G401.6 (cell line): Measurements from ENCODE around the gene MYO1H.

Source experiments
- FAIRE-seq: peaks from 2 replicates; lab custom pipeline; 2012; peaks lifted over from hg19 to GRCh38; lab: Jason Lieb, UNC

The MYO1H gene

GRCh38 chr12:109493090-109493489 is 145.4 kb downstream of the MYO1H start:
- no peak for FAIRE-seq

DNA sequence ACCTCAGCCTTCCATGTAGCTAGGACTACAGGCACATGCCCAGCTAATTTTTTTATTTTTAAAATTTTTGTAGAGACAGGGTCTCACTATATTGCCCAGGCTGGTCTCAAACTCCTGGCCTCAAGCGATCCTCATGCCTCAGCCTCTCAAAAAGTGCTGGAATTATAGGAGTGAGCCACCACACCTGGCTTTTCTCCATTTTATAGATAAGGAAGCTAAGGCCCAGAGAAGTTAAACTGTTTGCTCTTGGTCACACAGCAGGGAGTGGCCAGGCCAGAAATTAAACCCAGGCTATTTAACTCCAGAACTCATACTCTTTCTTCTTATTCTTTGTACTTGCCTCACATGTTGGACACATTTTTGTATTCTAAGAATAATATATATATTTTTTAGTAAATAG is 146.2 kb downstream of the MYO1H start:
- FAIRE-seq: no peak

DNA sequence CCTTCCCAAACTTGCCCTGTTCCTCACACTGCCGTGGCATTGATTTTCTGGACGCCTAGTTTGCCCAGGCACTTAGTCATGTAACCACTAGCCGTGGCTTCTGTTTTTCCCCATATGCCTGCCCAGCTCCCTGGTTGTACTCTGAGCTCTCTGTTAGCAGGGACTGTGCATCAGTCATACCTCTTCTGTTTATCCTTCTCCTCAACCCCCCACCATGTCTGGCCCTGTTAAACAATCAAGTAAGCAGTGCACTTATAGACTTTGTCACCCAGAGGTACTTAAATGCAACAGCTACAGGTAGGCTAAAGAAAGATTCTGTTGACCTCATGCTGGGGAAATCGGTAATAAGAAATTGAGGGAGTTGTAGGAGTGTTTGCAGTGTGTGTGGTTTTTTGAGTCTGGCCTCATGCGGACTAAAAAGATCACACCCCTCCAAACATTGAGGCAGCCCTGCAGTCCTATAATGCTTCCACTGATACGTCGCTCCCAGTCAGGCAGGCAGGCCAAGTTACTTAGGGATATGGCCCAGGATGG is 146.7 kb downstream of the MYO1H start:
- no peak for FAIRE-seq

GRCh38 chr12:109495012-109495411 is 147.3 kb downstream of the MYO1H start:
- no peak for FAIRE-seq

- no peak for FAIRE-seq
Observed at GRCh38 chr12:109496306-109496705, 148.6 kb downstream of the MYO1H start.

- no peak for FAIRE-seq
Observed at GRCh38 chr12:109497675-109498074, 150.0 kb downstream of the MYO1H start.
